ENCODE data around the gene CACNB2.

CACNB2 gene

DNA sequence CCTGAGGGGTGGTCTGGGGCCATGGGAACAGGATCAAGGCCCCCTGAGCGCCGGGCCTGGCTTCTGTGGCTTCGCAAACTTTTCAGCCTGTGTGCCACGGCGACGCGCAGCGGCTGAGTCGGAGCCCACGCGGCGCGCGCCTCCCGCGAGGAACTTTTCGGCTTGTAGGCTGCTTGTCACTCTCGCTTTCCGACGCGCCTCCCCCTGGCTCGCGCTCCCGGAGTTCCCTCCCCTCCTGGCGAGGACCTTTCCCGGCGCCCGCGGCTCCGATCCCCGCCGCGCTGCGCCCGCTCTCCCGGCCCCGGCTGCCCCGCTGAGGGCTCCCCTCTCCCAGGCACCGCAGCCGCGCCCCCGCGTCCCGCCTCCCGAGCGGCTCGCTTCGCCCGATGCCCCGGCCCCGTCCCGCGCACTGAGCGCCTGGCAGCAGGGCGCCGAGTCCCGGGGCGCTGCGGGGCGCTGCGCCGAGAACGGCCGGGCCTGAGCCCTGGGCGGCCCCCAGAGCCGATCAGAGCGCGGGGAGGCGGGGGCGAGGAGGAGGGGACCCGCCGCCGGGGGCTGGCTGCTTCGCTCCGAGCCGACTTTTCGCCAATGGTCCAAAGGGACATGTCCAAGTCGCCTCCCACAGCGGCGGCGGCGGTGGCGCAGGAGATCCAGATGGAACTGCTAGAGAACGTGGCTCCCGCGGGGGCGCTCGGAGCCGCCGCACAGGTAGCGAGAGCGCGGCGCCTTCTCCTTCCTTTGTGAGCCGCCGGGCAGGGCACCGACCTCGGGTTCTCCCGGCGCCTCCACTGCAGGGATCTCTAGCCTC lies at the start of gene CACNB2:
Gene CACNB2 (plus strand): TSS at position 276 of the 808 bp plus-strand sequence.
- TF ChIP-seq CTCF (IDR thresholded peaks at IDR 0.05) = no peak
- no peaks in the 10 kb centered on the region for H3K36me3 Mint-ChIP-seq (ENCODE audit: low read depth)
- peak within 1 kb of the TSS; percentile 48 for H3K27ac Mint-ChIP-seq
- H3K27me3 Mint-ChIP-seq (ENCODE audit: low read depth, poor library complexity) = peaks cover 33% of the 10 kb centered on the region
- no peaks in the 10 kb centered on the region for H3K9me3 Mint-ChIP-seq
- H3K4me1 Mint-ChIP-seq = peaks cover 30% of the 10 kb centered on the region
- H3K4me3 Mint-ChIP-seq = peak within 1 kb of the TSS; percentile 87
- peak; percentile 79 for DNase-seq

GRCh38 chr10:18094332-18094731 lies 45.9 kb upstream of the CACNB2 start:
- H3K27me3 Mint-ChIP-seq (ENCODE audit: low read depth, poor library complexity) = peaks cover 4% of the 10 kb centered on the region
- H3K4me3 Mint-ChIP-seq = no peak overlapping the region
- no peak overlapping the region for H3K27ac Mint-ChIP-seq
- no peak for TF ChIP-seq CTCF (IDR thresholded peaks at IDR 0.05)
- H3K9me3 Mint-ChIP-seq = peaks cover 11% of the 10 kb centered on the region
- no peaks in the 10 kb centered on the region for H3K36me3 Mint-ChIP-seq (ENCODE audit: low read depth)
- peaks cover 9% of the 10 kb centered on the region for H3K4me1 Mint-ChIP-seq
- DNase-seq = no peak

- Mint-ChIP-seq H3K27me3 (ENCODE audit: low read depth, poor library complexity) (peaks cover 4% of the 10 kb centered on the region), H3K27ac (no peak overlapping the region), H3K9me3 (peaks cover 11% of the 10 kb centered on the region), H3K4me1 (peaks cover 9% of the 10 kb centered on the region), H3K36me3 (ENCODE audit: low read depth) (no peaks in the 10 kb centered on the region), H3K4me3 (no peak overlapping the region)
- DNase-seq = no peak
- TF ChIP-seq CTCF (IDR thresholded peaks at IDR 0.05) = no peak
Observed at GRCh38 chr10:18094793-18095192, 45.4 kb upstream of the CACNB2 start.

GRCh38 chr10:18097524-18097923 lies 42.7 kb upstream of the CACNB2 start:
- Mint-ChIP-seq H3K27ac (no peak overlapping the region), H3K9me3 (peaks cover 11% of the 10 kb centered on the region), H3K4me1 (peaks cover 9% of the 10 kb centered on the region), H3K4me3 (no peak overlapping the region), H3K27me3 (ENCODE audit: low read depth, poor library complexity) (peaks cover 4% of the 10 kb centered on the region), H3K36me3 (ENCODE audit: low read depth) (no peaks in the 10 kb centered on the region)
- no peak for TF ChIP-seq CTCF (IDR thresholded peaks at IDR 0.05)
- no peak for DNase-seq

DNA sequence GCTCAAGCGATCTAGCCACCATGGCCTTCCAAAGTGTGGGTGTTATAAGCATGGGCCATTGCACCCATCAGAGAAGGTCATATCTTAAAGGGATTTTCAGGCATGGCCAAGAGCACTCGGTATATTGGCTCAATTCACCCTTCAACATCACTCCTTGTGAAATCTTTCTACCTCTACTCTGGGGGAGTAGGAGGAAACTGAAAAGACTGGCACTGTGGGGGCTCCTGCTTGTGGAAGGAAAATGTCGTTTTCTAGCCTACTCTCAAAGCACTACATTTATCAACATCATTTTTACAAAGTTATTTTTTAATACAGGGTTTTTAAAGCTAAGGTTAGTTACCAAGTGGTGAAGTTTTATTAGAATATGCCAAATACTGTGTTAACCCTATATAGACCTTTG lies 42.0 kb upstream of the CACNB2 start:
- Mint-ChIP-seq H3K4me1 (peaks cover 9% of the 10 kb centered on the region), H3K27me3 (ENCODE audit: low read depth, poor library complexity) (peaks cover 4% of the 10 kb centered on the region), H3K9me3 (peaks cover 10% of the 10 kb centered on the region), H3K27ac (no peak overlapping the region), H3K4me3 (no peak overlapping the region), H3K36me3 (ENCODE audit: low read depth) (no peaks in the 10 kb centered on the region)
- no peak for TF ChIP-seq CTCF (IDR thresholded peaks at IDR 0.05)
- no peak for DNase-seq

DNA sequence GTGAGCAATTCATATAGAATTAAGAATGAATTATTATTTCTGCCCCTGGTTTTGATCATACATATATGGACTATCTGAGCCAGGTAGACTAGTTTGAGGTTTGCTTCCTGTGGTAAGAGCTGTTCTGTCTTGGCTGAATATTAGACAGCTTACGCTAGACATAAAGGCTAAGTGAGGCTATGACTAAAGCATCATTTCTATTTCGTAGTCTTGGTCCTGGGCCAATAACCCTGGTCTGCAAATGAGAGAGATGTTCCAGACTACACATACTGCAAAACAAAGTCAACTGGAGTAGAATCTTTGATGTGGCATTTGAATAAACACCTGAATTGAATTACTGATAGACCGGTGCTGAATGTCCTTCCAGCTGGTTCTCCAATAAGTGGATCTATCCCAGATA lies 40.8 kb upstream of the CACNB2 start:
- Mint-ChIP-seq H3K27me3 (ENCODE audit: low read depth, poor library complexity) (peaks cover 4% of the 10 kb centered on the region), H3K4me3 (no peak overlapping the region), H3K36me3 (ENCODE audit: low read depth) (no peaks in the 10 kb centered on the region), H3K27ac (no peak overlapping the region), H3K4me1 (peaks cover 9% of the 10 kb centered on the region), H3K9me3 (peaks cover 2% of the 10 kb centered on the region)
- no peak for DNase-seq
- no peak for TF ChIP-seq CTCF (IDR thresholded peaks at IDR 0.05)
